H1 (cell line): ENCODE data around the gene NINJ2. TPM values are rescaled to one million over a fixed set of nuclear protein-coding genes. Genes with fewer than 3 reads are reported as not detected.

ENCODE experiments used
- CTCF ChIA-PET: fragments of 300-600 bp; sonication (Branson Sonifier 250); formaldehyde crosslinking; loops from one replicate; lab custom pipeline; 2021; ENCODE audit not compliant: partially characterized antibody; lab: Charles Lee
- POLR2A ChIA-PET: fragments of 300-600 bp; sonication (Branson Sonifier 250); formaldehyde crosslinking; loops from one replicate; lab custom pipeline; 2021; ENCODE audit warnings: inconsistent platforms; ENCODE audit not compliant: partially characterized antibody; lab: Charles Lee
- DNase-seq, 2 experiments: peaks; one replicate each; pipeline versions ENCODE4 v3.0.0 to v3.0.0-alpha.2; 2010 to 2022; ENCODE audit warnings: low spot score in 2 of 2, low read depth in 1 of 2, mixed read lengths in 1 of 2
- FAIRE-seq: peaks from 2 replicates; lab custom pipeline; 2011; peaks lifted over from hg19 to GRCh38; lab: Jason Lieb, UNC
- H2AFZ ChIP-seq: 2 replicates; pipeline ENCODE4 v1.8.1; 2012; ENCODE audit warnings: low read length, inconsistent platforms
- H2AK5ac ChIP-seq: 2 replicates; pipeline ENCODE4 v1.6.1; 2013; ENCODE audit warnings: low read depth, low read length
- H2BK120ac ChIP-seq: replicated peaks from 2 replicates; pipeline ENCODE3; 2013; ENCODE audit warnings: low read depth, low read length, inconsistent platforms
- H2BK12ac ChIP-seq: 2 replicates; pipeline ENCODE4 v1.6.1; 2013; ENCODE audit warnings: low read depth, low read length
- H2BK15ac ChIP-seq: 2 replicates; pipeline ENCODE4 v1.6.1; 2013; ENCODE audit warnings: low read length
- H2BK20ac ChIP-seq: 2 replicates; pipeline ENCODE4 v1.6.1; 2013; ENCODE audit warnings: low read length
- H2BK5ac ChIP-seq: 2 replicates; pipeline ENCODE4 v1.6.1; 2013; ENCODE audit warnings: low read depth, low read length
- H3K14ac ChIP-seq: 2 replicates; pipeline ENCODE4 v1.6.1; 2013; ENCODE audit warnings: inconsistent platforms; ENCODE audit not compliant: insufficient read length
- H3K18ac ChIP-seq: 2 replicates; pipeline ENCODE4 v1.6.1; 2013; ENCODE audit warnings: low read length; ENCODE audit errors: extremely low read depth
- H3K23ac ChIP-seq: 2 replicates; pipeline ENCODE4 v1.6.1; 2013; ENCODE audit warnings: inconsistent platforms; ENCODE audit not compliant: insufficient read length
- H3K23me2 ChIP-seq: 2 replicates; pipeline ENCODE4 v1.6.1; 2013; ENCODE audit warnings: low read depth, low read length
- H3K27ac ChIP-seq: 2 replicates; pipeline ENCODE4 v1.6.1; 2011; ENCODE audit warnings: low read depth, low read length, inconsistent platforms
- H3K27me3 ChIP-seq, 4 experiments: replicated peaks in 1 of 4; 1 replicate in 1 of 4; 2 replicates in 3 of 4; pipeline versions ENCODE4 v1.6.1 to v1.8.1; 2011 to 2013; ENCODE audit warnings: low read length in 3 of 4, mild to moderate bottlenecking in 3 of 4, inconsistent platforms in 2 of 4, mixed read lengths in 2 of 4, moderate library complexity in 1 of 4; ENCODE audit not compliant: control insufficient read depth in 3 of 4, insufficient read depth in 3 of 4; ENCODE audit errors: extremely low read depth in 1 of 4
- H3K36me3 ChIP-seq, 4 experiments: 2 replicates each; pipeline versions ENCODE4 v1.6.1 to v1.8.1; 2011 to 2013; ENCODE audit warnings: mild to moderate bottlenecking in 4 of 4, low read length in 3 of 4, moderate library complexity in 2 of 4, control low read depth in 1 of 4, inconsistent platforms in 1 of 4; ENCODE audit not compliant: insufficient read depth in 4 of 4, control insufficient read depth in 2 of 4
- H3K4ac ChIP-seq: replicated peaks from 2 replicates; pipeline ENCODE3; 2013; ENCODE audit warnings: low read length, low read depth, mixed read lengths, inconsistent platforms; ENCODE audit not compliant: insufficient read length
- H3K4me1 ChIP-seq, 4 experiments: replicated peaks in 1 of 4; 1 replicate in 1 of 4; 2 replicates in 3 of 4; pipeline versions ENCODE4 v1.6.1 to v1.8.1; 2011 to 2013; ENCODE audit warnings: low read length in 3 of 4, inconsistent platforms in 2 of 4, mixed read lengths in 1 of 4; ENCODE audit not compliant: insufficient read depth in 4 of 4, control insufficient read depth in 3 of 4
- H3K4me2 ChIP-seq, 2 experiments: 2 replicates each; pipeline versions ENCODE4 v1.6.1 to v1.8.1; 2011 to 2013; ENCODE audit warnings: low read depth in 2 of 2, low read length in 2 of 2, control low read depth in 1 of 2, inconsistent platforms in 1 of 2, mild to moderate bottlenecking in 1 of 2; ENCODE audit not compliant: insufficient read depth in 1 of 2
- H3K4me3 ChIP-seq, 4 experiments: fragments of 200-600, 300-600 bp in 1 of 4; sonication (generic), shearing (Covaris generic), sonication (Bioruptor Twin) in 1 of 4; 2 replicates each; pipeline versions ENCODE4 v1.5.1 to v1.8.1; 2011 to 2016; ENCODE audit warnings: low read length in 4 of 4, low read depth in 3 of 4, control low read depth in 2 of 4, inconsistent platforms in 2 of 4, mild to moderate bottlenecking in 2 of 4, mixed read lengths in 1 of 4, moderate library complexity in 1 of 4; ENCODE audit not compliant: insufficient read depth in 2 of 4; ENCODE audit errors: extremely low read depth in 1 of 4
- H3K56ac ChIP-seq: replicated peaks from 2 replicates; pipeline ENCODE3; 2013; ENCODE audit warnings: low read depth, mild to moderate bottlenecking, mixed read lengths, low read length, inconsistent platforms; ENCODE audit not compliant: insufficient read length
- H3K79me1 ChIP-seq: 2 replicates; pipeline ENCODE4 v1.6.1; 2013; ENCODE audit warnings: low read depth, low read length, control low read depth
- H3K79me2 ChIP-seq, 2 experiments: 2 replicates each; pipeline versions ENCODE4 v1.6.1 to v1.8.1; 2012 to 2013; ENCODE audit warnings: low read length in 2 of 2, mild to moderate bottlenecking in 2 of 2, inconsistent platforms in 1 of 2; ENCODE audit not compliant: insufficient read depth in 2 of 2, control insufficient read depth in 1 of 2
- H3K9ac ChIP-seq, 4 experiments: replicated peaks in 1 of 4; 1 replicate in 1 of 4; 2 replicates in 3 of 4; pipeline versions ENCODE4 v1.6.1 to v1.8.1; 2011 to 2013; ENCODE audit warnings: low read depth in 3 of 4, low read length in 3 of 4, control low read depth in 2 of 4, mild to moderate bottlenecking in 2 of 4, moderate library complexity in 2 of 4, inconsistent platforms in 1 of 4; ENCODE audit errors: extremely low read depth in 1 of 4
- H3K9me3 ChIP-seq, 2 experiments: 2 replicates each; pipeline versions ENCODE4 v1.6.1 to v1.8.1; 2012 to 2013; ENCODE audit warnings: mild to moderate bottlenecking in 2 of 2, moderate library complexity in 2 of 2, control low read depth in 1 of 2, inconsistent platforms in 1 of 2, low read depth in 1 of 2, low read length in 1 of 2, mixed read lengths in 1 of 2; ENCODE audit not compliant: insufficient read depth in 2 of 2
- H4K20me1 ChIP-seq, 2 experiments: replicated peaks in 1 of 2; 2 replicates each; pipeline versions ENCODE3 to v1.8.1; 2011 to 2013; ENCODE audit warnings: inconsistent platforms in 2 of 2, low read length in 2 of 2, mild to moderate bottlenecking in 1 of 2; ENCODE audit not compliant: insufficient read depth in 2 of 2, control insufficient read depth in 1 of 2
- H4K5ac ChIP-seq: 2 replicates; pipeline ENCODE4 v1.6.1; 2013; ENCODE audit warnings: low read length, low read depth, mixed read lengths, inconsistent platforms; ENCODE audit not compliant: insufficient read length
- H4K8ac ChIP-seq: 2 replicates; pipeline ENCODE4 v1.8.0; 2013; ENCODE audit warnings: mild to moderate bottlenecking, moderate library complexity, low read length, inconsistent platforms; ENCODE audit not compliant: insufficient read depth; ENCODE audit errors: extremely low read depth
- H4K91ac ChIP-seq: replicated peaks from 2 replicates; pipeline ENCODE3; 2013; ENCODE audit warnings: low read length, mixed read lengths, inconsistent platforms; ENCODE audit not compliant: insufficient read length
- ATF3 ChIP-seq: IDR thresholded peaks from 2 replicates; pipeline ENCODE4 v1.6.1; 2011; ENCODE audit warnings: low read depth, mild to moderate bottlenecking, low read length; ENCODE audit not compliant: insufficient read depth
- JUN ChIP-seq: IDR thresholded peaks from 2 replicates; pipeline ENCODE4 v1.6.1; 2011; ENCODE audit warnings: low read depth, mild to moderate bottlenecking, improper control_type of control experiment, low read length
- KDM4A ChIP-seq: IDR thresholded peaks from one replicate; pipeline ENCODE4 v1.7.1; 2012; ENCODE audit warnings: low read depth, mild to moderate bottlenecking, moderate library complexity, low read length, inconsistent platforms; ENCODE audit not compliant: severe bottlenecking
- RFX5 ChIP-seq: IDR thresholded peaks from 2 replicates; pipeline ENCODE4 v1.6.1; 2011; ENCODE audit warnings: low read depth, low read length, improper control_type of control experiment, borderline replicate concordance
- SAP30 ChIP-seq: fragments of 300-600 bp; sonication (generic); IDR thresholded peaks from 2 replicates; pipeline ENCODE4 v1.7.1; 2012; ENCODE audit warnings: low read length, moderate library complexity, mild to moderate bottlenecking, inconsistent platforms; ENCODE audit not compliant: insufficient read depth, insufficient replicate concordance
- SRF ChIP-seq: IDR thresholded peaks from 2 replicates; pipeline ENCODE4 v1.6.1; 2011; ENCODE audit warnings: mild to moderate bottlenecking, low read depth, low read length, moderate library complexity
- TAF1 ChIP-seq: IDR thresholded peaks from 2 replicates; pipeline ENCODE4 v1.6.1; 2011; ENCODE audit warnings: mild to moderate bottlenecking, low read depth, low read length
- TBP ChIP-seq: IDR thresholded peaks from 2 replicates; pipeline ENCODE4 v1.6.1; 2011; ENCODE audit warnings: low read depth, low read length, improper control_type of control experiment
- TEAD4 ChIP-seq: IDR thresholded peaks from 2 replicates; pipeline ENCODE4 v1.6.1; 2012; ENCODE audit warnings: low read depth, low read length, inconsistent platforms, mixed read lengths
- WGBS, 2 experiments: shearing (Covaris generic) in 1 of 2; methylation state at CpG; one replicate each; pipeline versions ENCODE4 v1.1.6 to v1.1.7; 2013 to 2015; ENCODE audit warnings: low lambda C conversion rate in 2 of 2, mixed read lengths in 2 of 2, inconsistent platforms in 1 of 2, low coverage in 1 of 2, missing lambda C conversion rate in 1 of 2; ENCODE audit not compliant: insufficient replicate concordance in 2 of 2, insufficient coverage in 1 of 2, insufficient read length in 1 of 2; ENCODE audit errors: extremely low coverage in 1 of 2, missing lambda C conversion rate in 1 of 2; 5-methylcytosine and 5-hydroxymethylcytosine counted together
- polyA plus RNA-seq, 7 experiments: library from polyadenylated mRNA; depleted of rRNA in 3 of 7; stranded (reverse) in 5 of 7; unstranded in 2 of 7; fragments of >200 nt in 5 of 7; fragments of 200-250 nt in 2 of 7; gene quantifications; 1 replicate in 5 of 7; 2 replicates in 1 of 7; 4 replicates in 1 of 7; pipeline versions ENCODE4 v1.2.1 to v1.2.3, GENCODE V29; 2011 to 2013; ENCODE audit warnings: missing spikeins in 2 of 7, mixed read lengths in 2 of 7
- total RNA-seq: library from RNA; stranded (reverse); fragmentation: NEBNext Ultra II Directional; extraction: Animal tissue kit (Norgen Biotek cat#: 25700); gene quantifications from 2 replicates; pipeline ENCODE4 v1.2.1, GENCODE V29; 2021

Gene NINJ2
- total and polyA plus RNA-seq, 2 of the 8 experiments (the other 6 are each of a cell fraction or from before 2014, with no cell fraction given): 1.4 TPM; not detected in 1

- DNase-seq (no peak), FAIRE-seq (no peak)
- Histone ChIP-seq H2BK120ac (no peak overlapping the region), H3K9me3 (no peaks in the 10 kb centered on the region), H4K8ac (no peak overlapping the region), H2BK12ac (no peak overlapping the region), H2AFZ (no peak overlapping the region), H2BK15ac (no peak overlapping the region), H3K23ac (no peak overlapping the region), H2BK20ac (no peak overlapping the region), H3K18ac (no peak overlapping the region), H3K36me3 (no peaks in the 10 kb centered on the region), H3K79me1 (no peaks in the 10 kb centered on the region), H4K91ac (no peak overlapping the region), H3K4ac (no peak overlapping the region), H3K14ac (no peak overlapping the region), H3K79me2 (no peaks in the 10 kb centered on the region), H3K4me2 (no peak overlapping the region), H4K20me1 (no peaks in the 10 kb centered on the region), H3K23me2 (peaks cover 7% of the 10 kb centered on the region; the same call in 1 of the 2 replicates), H2BK5ac (no peak overlapping the region), H3K27me3 (no peaks in the 10 kb centered on the region; a peak in 5 of 7 replicates), H3K56ac (no peak overlapping the region), H3K9ac (no peak overlapping the region), H3K4me3 (no peak overlapping the region), H2AK5ac (no peak overlapping the region), H4K5ac (no peak overlapping the region), H3K4me1 (peaks cover 0 to 8% (median 3%) of the 10 kb centered on the region in 4 experiments; a peak in 4 of 7 replicates), H3K27ac (no peak overlapping the region)
- ChIA-PET POLR2A (interaction anchor here (3.4 kb wide), 1 partner anchor 111 kb away, joined by 18 read pairs; the partner anchor contains the start of gene WNK1), CTCF (interaction anchor here (1.6 kb wide), 1 partner anchor 18 kb away, joined by 3 read pairs; no protein-coding TSS in a partner anchor)
- 86% methylated on average over 3 of the region's 3 CpGs; no CpG with 5 or more reads in 1 of the 2 experiments for WGBS, 2 experiments
- TF ChIP-seq JUN (no peak), SAP30 (no peak), TAF1 (no peak), KDM4A (no peak), TEAD4 (no peak), RFX5 (no peak), SRF (no peak), TBP (no peak), ATF3 (no peak)
These were observed 22.5 kb downstream of the NINJ2 start for GRCh38 chr12:640773-641172.
